ENCODE data around the gene TMEM176B. TPM values are rescaled to one million over a fixed set of nuclear protein-coding genes. Genes with fewer than 3 reads are reported as not detected.

Gene TMEM176B
- total RNA-seq, 4 donors from 2014 or later, result 10.4 to 36.0 (median 18.9) TPM

DNA sequence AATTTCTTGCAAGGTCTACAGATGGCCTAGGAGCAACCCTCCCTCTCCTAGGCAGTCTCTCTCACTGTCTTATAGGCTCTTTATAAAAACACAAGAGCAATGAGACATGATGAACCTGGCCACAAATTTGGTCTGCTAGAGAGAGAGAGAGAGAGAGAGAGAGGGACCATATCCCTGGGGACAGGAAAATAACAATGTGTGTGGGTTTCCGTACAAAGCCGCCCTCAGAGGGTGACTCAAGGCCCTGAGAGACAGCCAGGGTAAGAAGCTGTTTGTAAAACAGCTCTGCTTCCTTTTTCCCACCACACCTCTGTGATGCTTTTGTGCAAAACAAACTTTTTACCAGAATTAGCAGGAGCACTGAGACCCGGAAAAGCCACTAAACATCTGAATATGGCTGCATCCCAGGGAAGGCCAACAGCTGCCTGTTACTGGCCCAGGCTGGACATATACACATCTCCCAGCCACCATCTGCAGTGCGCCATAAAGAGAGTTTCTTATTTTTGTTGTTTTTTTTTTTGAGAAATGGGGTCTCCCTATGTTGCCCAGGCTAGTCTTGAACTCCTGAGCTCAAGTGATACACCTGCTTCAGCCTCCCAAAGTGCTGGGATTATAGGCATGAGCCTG lies 44.6 kb downstream of the TMEM176B start:
- WGBS, 2 donors, result 73 to 74% methylated on average over 4 of the region's 4 CpGs
- intact Hi-C loops (cut with DNase I), result no loop called here
- DNase-seq, result peak in 1 of 2 donors; percentile 12
- TF ChIP-seq, protein P1, sequence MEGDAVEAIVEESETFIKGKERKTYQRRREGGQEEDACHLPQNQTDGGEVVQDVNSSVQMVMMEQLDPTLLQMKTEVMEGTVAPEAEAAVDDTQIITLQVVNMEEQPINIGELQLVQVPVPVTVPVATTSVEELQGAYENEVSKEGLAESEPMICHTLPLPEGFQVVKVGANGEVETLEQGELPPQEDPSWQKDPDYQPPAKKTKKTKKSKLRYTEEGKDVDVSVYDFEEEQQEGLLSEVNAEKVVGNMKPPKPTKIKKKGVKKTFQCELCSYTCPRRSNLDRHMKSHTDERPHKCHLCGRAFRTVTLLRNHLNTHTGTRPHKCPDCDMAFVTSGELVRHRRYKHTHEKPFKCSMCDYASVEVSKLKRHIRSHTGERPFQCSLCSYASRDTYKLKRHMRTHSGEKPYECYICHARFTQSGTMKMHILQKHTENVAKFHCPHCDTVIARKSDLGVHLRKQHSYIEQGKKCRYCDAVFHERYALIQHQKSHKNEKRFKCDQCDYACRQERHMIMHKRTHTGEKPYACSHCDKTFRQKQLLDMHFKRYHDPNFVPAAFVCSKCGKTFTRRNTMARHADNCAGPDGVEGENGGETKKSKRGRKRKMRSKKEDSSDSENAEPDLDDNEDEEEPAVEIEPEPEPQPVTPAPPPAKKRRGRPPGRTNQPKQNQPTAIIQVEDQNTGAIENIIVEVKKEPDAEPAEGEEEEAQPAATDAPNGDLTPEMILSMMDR (IDR thresholded peaks at IDR 0.05), result no peak
- TF ChIP-seq POLR2A (IDR thresholded peaks at IDR 0.05), result no peak
- Histone ChIP-seq H3K9me3 (no peaks in the 10 kb centered on the region), H3K4me3 (replicated peaks in 1 of 3) (no peak overlapping the region), H3K27me3 (no peaks in the 10 kb centered on the region), H3K27ac (peak overlapping the region in 1 of 3 donors; percentile 17), H3K4me1 (no peaks in the 10 kb centered on the region), H3K36me3 (no peaks in the 10 kb centered on the region)

DNA sequence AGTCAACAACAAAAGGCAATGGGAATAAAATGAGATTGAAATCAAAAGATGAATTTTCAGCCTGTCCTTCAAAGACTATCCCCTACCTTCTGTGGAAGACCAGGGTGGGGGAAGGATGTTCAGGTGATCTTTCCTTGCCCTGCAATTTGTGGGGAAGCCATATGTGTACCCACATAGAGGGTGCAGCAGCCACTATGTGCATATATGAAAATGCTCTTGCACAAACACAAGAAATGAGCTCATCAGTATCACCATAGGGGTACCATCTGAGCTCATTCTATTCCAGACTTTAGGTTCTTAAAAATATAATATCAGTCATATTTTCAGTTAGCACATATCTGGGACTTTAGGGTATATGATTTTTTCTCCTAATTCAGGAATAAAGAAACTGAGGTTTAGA lies 45.2 kb downstream of the TMEM176B start:
- Histone ChIP-seq H3K27ac (peak overlapping the region in 1 of 3 donors; percentile 14), H3K36me3 (no peaks in the 10 kb centered on the region), H3K9me3 (no peaks in the 10 kb centered on the region), H3K4me1 (no peaks in the 10 kb centered on the region), H3K27me3 (no peaks in the 10 kb centered on the region), H3K4me3 (replicated peaks in 1 of 3) (no peak overlapping the region)
- DNase-seq, result no peak
- TF ChIP-seq POLR2A (IDR thresholded peaks at IDR 0.05), result no peak
- TF ChIP-seq, protein P1 (IDR thresholded peaks at IDR 0.05), result no peak
- intact Hi-C loops (cut with DNase I), result no loop called here

DNA sequence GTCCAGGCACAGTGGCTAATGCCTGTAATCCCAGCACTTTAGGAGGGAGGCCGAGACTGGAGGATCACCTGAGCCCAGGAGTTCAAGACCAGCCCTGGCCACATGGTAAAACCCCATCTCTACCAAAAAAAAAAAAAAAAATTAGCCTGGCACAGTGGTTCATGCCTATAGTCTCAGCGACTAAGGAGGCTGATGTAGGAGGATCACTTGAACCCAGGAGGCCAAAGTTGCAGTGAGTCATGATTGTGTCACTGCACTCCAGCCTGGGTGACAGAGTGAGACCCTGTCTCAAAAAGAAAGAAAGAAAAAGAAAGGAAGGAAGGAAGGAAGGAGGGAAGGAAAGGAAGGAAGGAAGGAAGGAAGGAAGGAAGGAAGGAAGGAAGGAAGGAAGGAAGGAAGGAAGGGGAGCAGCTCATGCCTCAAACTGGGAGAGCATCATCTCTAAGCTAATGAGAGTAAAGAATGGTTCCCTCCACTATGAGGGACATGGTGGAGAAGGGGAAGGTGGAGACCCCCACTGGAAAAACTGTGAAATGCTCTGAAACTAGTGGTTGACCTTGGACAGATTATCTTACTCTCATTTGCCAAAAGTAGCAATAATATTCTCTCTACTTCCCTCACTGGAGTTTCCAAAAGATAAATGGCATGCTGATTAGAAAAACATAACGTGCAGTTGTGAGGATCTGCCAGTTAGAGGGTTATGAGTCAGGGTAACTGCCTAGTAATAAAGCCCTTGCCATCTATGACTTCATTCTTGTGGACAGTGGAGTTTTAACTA lies 46.1 kb downstream of the TMEM176B start:
- no peak overlapping the region for H3K27ac ChIP-seq

DNA sequence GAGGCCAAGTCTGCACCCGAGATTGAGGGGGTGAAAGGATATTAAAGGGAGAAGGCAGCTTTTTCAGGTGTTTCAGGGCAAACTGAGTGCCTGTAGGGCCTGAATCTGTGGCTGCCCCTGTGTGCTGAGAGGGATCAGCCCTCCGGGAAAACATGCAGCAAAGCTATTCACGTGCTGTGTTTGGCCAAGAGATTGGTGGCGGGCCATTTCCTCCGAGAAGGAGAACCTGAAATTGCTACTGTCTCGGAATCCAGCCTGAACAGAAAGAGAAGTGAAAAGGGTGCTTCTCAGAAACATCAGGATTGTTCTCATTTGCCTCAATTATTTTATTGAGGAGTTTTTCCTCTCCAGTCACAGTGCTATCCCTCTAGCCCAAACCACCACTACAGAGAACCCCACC lies 46.9 kb downstream of the TMEM176B start:
- intact Hi-C loops (cut with DNase I), result no loop called here
- TF ChIP-seq POLR2A (IDR thresholded peaks at IDR 0.05), result no peak
- TF ChIP-seq, protein P1 (IDR thresholded peaks at IDR 0.05), result no peak
- no peak for DNase-seq
- Histone ChIP-seq H3K27me3 (no peaks in the 10 kb centered on the region), H3K4me1 (no peaks in the 10 kb centered on the region), H3K9me3 (no peaks in the 10 kb centered on the region), H3K4me3 (replicated peaks in 1 of 3) (no peak overlapping the region), H3K36me3 (no peaks in the 10 kb centered on the region), H3K27ac (no peak overlapping the region)
- WGBS, 2 donors, result 58 to 60% methylated on average over 6 of the region's 6 CpGs

More for the DNA sequence above, 46.1 kb downstream of the TMEM176B start:
- Histone ChIP-seq H3K9me3 (no peaks in the 10 kb centered on the region), H3K36me3 (no peaks in the 10 kb centered on the region), H3K27me3 (no peaks in the 10 kb centered on the region), H3K4me3 (replicated peaks in 1 of 3) (no peak overlapping the region), H3K4me1 (no peaks in the 10 kb centered on the region)
- WGBS, 2 donors, result 40 to 43% methylated on average over 3 of the region's 3 CpGs
- intact Hi-C loops (cut with DNase I), result no loop called here
- TF ChIP-seq POLR2A (IDR thresholded peaks at IDR 0.05), result no peak
- TF ChIP-seq, protein P1 (IDR thresholded peaks at IDR 0.05), result peak in 1 of 6 experiments; percentile 22
- DNase-seq, result no peak

DNA sequence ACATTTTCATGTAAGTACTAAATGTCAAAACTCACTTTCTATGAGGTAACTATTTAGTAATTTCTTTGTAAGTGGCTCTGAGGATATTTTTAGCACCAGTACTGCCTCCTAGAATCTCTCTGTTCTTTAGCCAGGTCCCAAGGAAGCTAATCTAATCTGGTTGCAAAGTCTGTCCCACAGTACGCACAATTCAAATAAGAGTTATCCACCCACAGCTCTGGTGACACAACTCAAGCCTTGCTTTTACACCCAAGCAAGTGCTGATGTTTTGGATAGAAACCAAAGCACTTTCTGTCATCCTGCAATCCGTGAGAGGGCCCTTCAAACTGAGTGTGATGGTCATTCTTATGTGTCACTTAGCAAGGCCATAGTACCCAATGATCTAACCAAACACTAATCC lies 48.5 kb downstream of the TMEM176B start:
- no peaks in the 10 kb centered on the region for H3K36me3 ChIP-seq
- no peak overlapping the region for H3K4me3 ChIP-seq (replicated peaks in 1 of 3)
- H3K4me1 ChIP-seq, result no peaks in the 10 kb centered on the region
- no peak for DNase-seq
- no peaks in the 10 kb centered on the region for H3K27me3 ChIP-seq
- H3K27ac ChIP-seq, result no peak overlapping the region
- TF ChIP-seq, protein P1 (IDR thresholded peaks at IDR 0.05), result no peak
- TF ChIP-seq POLR2A (IDR thresholded peaks at IDR 0.05), result no peak
- WGBS, 2 donors, result 45 to 53% methylated on average over 2 of the region's 2 CpGs
- intact Hi-C loops (cut with DNase I), result no loop called here
- H3K9me3 ChIP-seq, result no peaks in the 10 kb centered on the region

All from thyroid gland (tissue), 4 donors.